ENCODE measurements around the gene AK4. TPM values are rescaled to one million over a fixed set of nuclear protein-coding genes. Genes with fewer than 3 reads are reported as not detected.
"Not testable (repeated sequence)": the region's sequence is repeated elsewhere in the genome, so short reads cannot be mapped to it uniquely, and the experiment has no call there.

The AK4 gene
- polyA plus RNA-seq (ENCODE audit: insufficient read length in 3 of 3): 10 to 100 TPM; 43.5 to 68.6 (median 65.7) TPM

GRCh38 chr1:65148178-65148547 lies at the start of gene AK4:
Gene AK4 (plus strand): TSS chr1:65148203. CDS start chr1:65148408, 205 bp downstream.
- not testable (repeated sequence) for DNase-seq (ENCODE audit: low read depth in 3 of 3, low spot score in 2 of 3)

DNA sequence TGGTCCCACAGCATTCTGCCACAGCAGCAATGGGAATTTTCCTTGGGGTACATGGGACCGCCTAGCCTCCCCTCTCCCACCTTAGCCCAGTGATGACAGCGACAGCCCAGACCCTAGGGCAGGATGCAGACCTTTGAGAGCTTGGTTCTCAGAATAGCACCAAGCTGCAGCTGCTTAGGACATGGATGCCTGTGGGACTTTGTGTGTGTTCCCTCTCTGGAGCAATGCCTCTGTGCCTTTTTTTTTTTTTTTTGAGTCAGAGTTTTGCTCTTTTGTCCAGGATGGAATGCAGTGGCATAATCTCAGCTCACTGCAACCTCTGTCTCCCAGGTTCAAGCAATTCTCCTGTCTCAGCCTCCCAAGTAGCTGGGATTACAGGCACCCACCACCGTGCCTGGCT lies 44.2 kb upstream of the AK4 start:
- DNase-seq (ENCODE audit: low read depth in 3 of 3, low spot score in 2 of 3): no peak

DNA sequence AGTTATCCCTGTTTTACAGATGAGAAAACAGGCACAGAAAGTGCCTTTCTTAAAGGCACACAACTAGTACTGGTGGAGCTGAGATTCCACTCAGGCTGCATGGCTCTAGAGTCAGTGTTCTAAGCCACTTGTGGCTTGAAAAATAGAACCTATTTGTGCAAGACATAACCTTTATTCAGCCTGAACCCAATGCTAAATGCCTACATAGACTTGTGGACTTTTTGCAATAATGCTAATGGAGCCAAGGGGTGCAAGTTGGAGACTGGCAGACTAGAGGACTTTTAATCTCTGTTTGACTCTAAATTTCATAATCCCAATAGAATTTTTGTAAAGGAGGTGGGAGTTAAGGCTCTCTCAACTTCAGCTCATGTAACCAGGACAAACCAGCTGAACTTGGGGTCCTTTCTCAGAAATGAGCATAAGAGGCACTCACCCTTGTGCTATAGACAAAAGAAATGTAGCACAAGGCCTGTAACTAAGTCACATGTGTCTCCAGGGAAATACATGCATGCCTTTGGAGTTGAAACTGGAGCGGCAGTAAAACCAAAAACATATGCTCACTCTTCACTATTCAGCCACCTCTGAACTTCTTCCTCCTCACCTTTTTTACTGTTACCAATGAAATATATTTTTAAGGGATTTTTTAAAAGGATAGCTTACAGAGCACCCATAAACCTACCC lies 43.0 kb upstream of the AK4 start:
- no peak for DNase-seq (ENCODE audit: low read depth in 3 of 3, low spot score in 2 of 3)

GRCh38 chr1:65105596-65105995 lies 42.4 kb upstream of the AK4 start:
- no peak for DNase-seq (ENCODE audit: low read depth in 3 of 3, low spot score in 2 of 3)

DNA sequence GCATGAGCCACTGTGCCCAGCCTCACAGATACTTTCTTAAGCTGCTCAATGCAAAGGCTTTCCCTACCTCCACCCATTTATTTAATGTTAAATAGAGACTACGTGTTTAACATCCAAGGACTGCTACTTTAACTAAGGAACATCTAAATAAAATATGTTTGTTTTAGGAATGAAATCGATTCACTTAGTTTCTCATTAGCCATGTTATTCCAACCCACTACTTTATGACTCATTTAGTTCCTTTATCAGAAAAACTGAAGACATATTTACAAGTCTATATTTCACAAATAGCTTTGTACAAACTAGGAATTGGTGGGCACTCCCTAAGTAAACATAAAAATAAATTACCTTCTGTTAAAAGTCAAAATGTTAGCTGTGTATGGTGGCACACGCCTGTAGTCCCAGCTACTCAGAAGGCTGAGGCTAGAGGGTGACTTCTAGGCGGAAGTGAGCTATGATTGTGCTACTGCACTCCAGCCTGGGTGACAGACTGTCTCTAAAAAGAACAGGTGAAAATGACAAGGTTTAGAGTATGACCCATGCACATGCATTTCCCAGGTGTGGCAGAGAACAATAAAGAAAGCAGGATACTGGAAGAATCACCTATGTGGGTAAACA lies 39.9 kb upstream of the AK4 start:
- no peak for DNase-seq (ENCODE audit: low read depth in 3 of 3, low spot score in 2 of 3)

DNA sequence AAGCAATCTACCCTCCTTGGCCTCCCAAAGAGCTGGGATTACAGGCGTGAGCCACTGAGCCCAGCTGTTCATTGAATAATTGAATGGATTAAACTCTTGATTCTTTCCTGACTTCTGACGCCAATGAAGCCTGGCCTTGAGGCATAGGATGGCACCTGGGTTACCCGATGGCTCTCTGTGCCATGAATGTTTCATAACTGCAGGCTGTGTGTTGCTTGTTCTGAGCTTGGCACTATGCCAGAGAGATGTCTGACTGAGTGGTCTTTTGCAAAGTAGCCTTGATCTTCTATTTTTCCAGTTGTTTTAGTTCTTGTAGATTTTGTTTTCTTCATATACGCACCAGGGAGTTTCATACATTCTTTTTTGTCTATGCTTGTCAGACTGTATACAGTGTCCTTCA lies 38.5 kb upstream of the AK4 start:
- DNase-seq (ENCODE audit: low read depth in 3 of 3, low spot score in 2 of 3): no peak

DNA sequence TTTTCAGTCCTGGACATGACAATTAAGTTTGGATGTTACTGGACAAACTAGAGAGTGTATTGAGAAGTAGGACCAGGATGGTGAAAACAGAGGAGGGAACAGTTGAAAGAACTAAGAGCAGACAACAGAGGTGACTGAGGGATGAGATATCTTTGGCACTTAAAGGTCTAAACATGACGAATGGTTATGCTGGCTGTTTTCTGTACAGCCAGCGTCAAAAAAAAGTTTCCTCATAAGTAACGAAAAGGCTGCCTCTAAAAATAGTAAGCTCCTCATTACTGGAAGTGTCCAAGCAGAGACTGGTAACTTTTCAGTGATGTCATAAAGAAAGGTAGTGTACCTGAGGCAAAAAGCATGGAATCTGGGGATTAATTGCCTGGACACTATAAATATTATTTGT lies 35.2 kb upstream of the AK4 start:
- no peak for DNase-seq (ENCODE audit: low read depth in 3 of 3, low spot score in 2 of 3)

GRCh38 chr1:65113298-65113697 lies 34.7 kb upstream of the AK4 start:
- DNase-seq (ENCODE audit: low read depth in 3 of 3, low spot score in 2 of 3): no peak

DNA sequence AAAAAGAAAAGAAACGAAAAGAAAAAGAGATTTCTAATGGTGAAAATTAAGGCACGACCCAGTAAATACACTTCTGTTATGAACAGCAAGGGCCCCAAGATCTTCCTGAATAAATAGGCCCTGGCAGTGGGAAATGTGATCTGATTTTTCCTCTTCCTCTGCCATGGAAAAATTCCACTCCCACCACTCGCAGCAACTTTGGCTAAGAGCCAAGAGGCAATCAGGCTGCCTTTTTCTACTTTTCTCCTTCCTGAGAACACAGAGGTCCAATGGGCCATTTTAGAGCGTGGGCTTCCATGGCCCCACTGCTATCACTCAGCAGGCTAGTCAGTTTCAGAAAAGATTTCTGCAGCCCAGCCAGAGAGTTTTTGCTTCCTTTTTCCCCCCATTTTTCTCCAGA lies 33.7 kb upstream of the AK4 start:
- DNase-seq (ENCODE audit: low read depth in 3 of 3, low spot score in 2 of 3): peak; percentile 20 to 32 (median 25)

DNA sequence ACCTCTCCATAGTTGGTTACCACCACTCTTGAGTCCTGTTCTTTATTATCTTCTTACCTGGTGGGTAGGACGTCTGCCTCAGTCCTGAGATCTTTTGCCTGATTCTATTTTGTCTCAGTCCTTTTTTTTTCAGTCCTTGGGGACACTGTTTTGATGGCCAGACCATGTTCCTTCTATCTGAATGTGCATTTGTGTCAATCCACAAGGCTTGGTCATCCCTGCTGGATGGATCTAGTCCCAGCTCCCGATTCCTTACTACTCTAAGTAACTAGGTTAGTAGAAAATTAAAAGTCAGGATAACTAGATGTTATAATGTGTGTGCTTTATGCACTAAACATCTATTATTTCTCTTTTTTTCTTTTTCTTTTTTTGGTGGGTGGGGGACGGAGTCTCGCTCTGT lies 28.1 kb upstream of the AK4 start:
- DNase-seq (ENCODE audit: low read depth in 3 of 3, low spot score in 2 of 3): no peak

- not testable (repeated sequence) for DNase-seq (ENCODE audit: low read depth in 3 of 3, low spot score in 2 of 3)
These were observed 18.9 kb upstream of the AK4 start for GRCh38 chr1:65129104-65129503.

DNA sequence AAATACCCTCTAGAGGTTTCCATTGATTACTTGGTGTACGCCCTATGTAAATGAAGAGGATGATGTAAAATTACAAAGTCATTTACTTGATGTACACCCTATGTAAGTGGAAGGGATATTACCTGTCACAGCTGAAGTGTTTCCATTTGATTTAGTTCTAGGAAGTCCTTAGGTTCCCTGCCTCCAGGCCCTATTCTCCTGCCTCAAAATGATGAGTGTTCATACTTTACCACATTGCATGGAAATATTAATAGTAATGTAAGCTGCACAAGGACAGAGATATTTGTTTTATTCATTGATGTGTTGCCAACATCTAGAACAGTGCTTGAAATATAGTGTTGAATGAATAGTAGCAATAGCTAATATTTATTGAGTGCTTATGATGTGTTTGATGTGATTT lies 9.5 kb upstream of the AK4 start:
- DNase-seq (ENCODE audit: low read depth in 3 of 3, low spot score in 2 of 3): no peak

- not testable (repeated sequence) for DNase-seq (ENCODE audit: low read depth in 3 of 3, low spot score in 2 of 3)
These were observed 8.2 kb upstream of the AK4 start for GRCh38 chr1:65139793-65140192.

GRCh38 chr1:65141394-65141793 lies 6.6 kb upstream of the AK4 start:
- no peak for DNase-seq (ENCODE audit: low read depth in 3 of 3, low spot score in 2 of 3)

DNA sequence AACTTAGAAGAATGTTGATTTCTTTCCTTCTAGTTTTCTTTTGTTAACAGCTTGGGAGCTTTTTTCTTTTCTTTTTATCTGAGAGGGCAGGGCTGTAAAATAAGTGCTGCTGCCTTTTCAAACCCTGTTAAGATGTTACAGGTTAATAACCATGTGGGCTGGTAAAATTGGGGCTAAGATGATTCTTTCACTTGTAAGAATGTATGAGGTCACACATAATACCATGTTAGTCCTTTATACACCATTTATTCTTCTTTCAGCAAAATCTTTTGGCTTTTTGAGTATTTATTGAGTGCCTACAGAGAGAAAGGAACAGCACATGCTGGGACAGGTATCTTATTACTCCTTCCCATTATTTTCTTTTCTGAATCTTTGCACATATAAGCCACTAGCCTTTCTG lies 6.1 kb upstream of the AK4 start:
- DNase-seq (ENCODE audit: low read depth in 3 of 3, low spot score in 2 of 3): no peak

- not testable (repeated sequence) for DNase-seq (ENCODE audit: low read depth in 3 of 3, low spot score in 2 of 3)
These were observed 4.8 kb upstream of the AK4 start for GRCh38 chr1:65143112-65143658.

GRCh38 chr1:65146908-65147423 lies 1.0 kb upstream of the AK4 start:
- DNase-seq (ENCODE audit: low read depth in 3 of 3, low spot score in 2 of 3): no peak

- DNase-seq (ENCODE audit: low read depth in 3 of 3, low spot score in 2 of 3): no peak
These were observed 402 bp upstream of the AK4 start for GRCh38 chr1:65147424-65148177.

GRCh38 chr1:65148548-65149350 lies 746 bp downstream of the AK4 start:
- DNase-seq (ENCODE audit: low read depth in 3 of 3, low spot score in 2 of 3): peak in 1 of 3 donors; percentile 21

DNA sequence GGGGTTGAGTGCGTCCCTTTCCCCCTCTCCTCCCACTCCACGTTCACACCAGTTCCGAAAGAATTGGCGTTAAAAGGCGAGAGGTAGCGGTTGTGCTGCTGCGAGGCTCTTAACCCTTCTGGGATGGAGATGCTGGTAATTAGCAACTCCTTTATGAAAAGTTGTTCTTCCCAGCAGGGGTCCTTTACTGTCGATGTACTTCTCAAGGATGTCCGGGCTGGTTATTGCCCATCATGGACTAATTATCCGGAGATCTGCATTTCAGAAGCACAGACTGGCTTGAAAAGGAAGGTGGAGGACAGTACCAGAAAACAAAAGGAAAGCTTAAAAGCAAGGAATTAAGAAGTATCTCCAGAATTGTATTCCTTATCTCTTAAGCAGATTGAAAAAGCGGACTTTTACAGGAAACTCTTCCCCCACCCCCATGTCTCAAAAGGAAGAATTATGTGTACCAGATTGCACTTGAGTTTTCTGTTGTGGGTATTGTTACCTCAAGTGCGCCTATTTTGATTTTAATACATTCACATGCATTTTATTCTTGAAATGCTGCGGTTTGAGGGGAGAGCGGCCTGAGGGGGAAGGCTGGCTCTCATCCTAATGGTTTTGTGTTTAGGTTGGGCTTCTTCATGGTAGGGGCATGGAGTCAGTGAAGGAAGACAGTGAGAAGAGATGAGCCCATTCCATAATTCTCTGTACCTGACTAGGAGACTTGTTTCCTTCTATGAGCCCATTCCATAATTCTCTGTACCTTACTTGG lies 1.5 kb downstream of the AK4 start:
- no peak for DNase-seq (ENCODE audit: low read depth in 3 of 3, low spot score in 2 of 3)

All from right renal cortex interstitium (tissue), 3 donors.